ENCODE data around the gene RIPOR3. TPM values are rescaled to one million over a fixed set of nuclear protein-coding genes. Genes with fewer than 3 reads are reported as not detected.
A peak's percentile ranks its signal among the peaks of the same experiment; 100 is the strongest.
"Not testable (repeated sequence)": the region's sequence is repeated elsewhere in the genome, so short reads cannot be mapped to it uniquely, and the experiment has no call there.

The RIPOR3 gene
- polyA plus RNA-seq, 1 donor (not counting 4 experiments of a cell fraction or from before 2014, with no cell fraction given) = 0.10 TPM

DNA sequence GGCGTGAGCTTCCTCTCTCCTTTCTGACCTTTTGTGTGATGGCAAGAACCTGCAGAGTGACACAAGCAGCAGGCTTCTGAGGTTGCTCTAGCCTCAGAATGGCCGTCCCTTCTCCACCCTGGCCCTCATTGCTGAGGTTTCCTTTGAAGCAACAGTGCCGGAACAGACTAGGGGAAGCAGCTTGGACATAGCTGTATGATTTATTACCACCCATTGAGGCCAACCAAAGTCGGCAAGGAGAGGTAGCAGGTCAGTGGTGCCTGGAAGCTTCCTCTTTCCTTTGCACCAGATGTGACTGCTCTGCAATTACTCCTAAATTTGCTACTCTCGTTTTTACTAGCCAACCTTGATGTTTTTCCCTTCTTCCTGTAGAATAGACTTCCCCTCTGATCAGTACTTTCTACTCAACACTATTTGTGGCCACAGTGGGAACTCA, 149.7 kb downstream of the RIPOR3 start:
- Histone ChIP-seq H4K20me1 (ENCODE audit: control insufficient read depth, extremely low read depth, insufficient read depth, low read length) (no peaks in the 10 kb centered on the region), H3K9me1 (ENCODE audit: control insufficient read depth, extremely low read depth, insufficient read depth, low read length) (peaks cover under 1% of the 10 kb centered on the region), H2AFZ (ENCODE audit: control insufficient read depth, low read length) (no peak overlapping the region), H3K36me3 (ENCODE audit: control insufficient read depth in 2 of 2, extremely low read depth in 1 of 2, insufficient read depth in 2 of 2, low read length in 2 of 2) (peaks cover 3 to 4% of the 10 kb centered on the region in 2 experiments), H3K4me3 (ENCODE audit: control insufficient read depth in 2 of 3, extremely low read depth in 1 of 3, insufficient read depth in 2 of 3, low read depth in 1 of 3, low read length in 3 of 3) (no peak overlapping the region), H3K9ac (ENCODE audit: control insufficient read depth, extremely low read depth, insufficient read depth, low read length) (no peak overlapping the region), H3K27me3 (ENCODE audit: control insufficient read depth, extremely low read depth, insufficient read depth, low read length) (no peaks in the 10 kb centered on the region), H3K27ac (ENCODE audit: control insufficient read depth, insufficient read depth, low read length) (no peak overlapping the region), H3K79me2 (ENCODE audit: control insufficient read depth, insufficient read depth, low read length) (peaks cover 91% of the 10 kb centered on the region), H3K4me1 (ENCODE audit: control insufficient read depth, extremely low read depth, insufficient read depth, low read length) (peaks cover 15% of the 10 kb centered on the region), H3K9me3 (ENCODE audit: control insufficient read depth, low read depth, low read length) (no peaks in the 10 kb centered on the region), H3K4me2 (ENCODE audit: control insufficient read depth, extremely low read depth, insufficient read depth, low read depth, low read length) (no peak overlapping the region)
- no peak for DNase-seq (ENCODE audit: low read depth, low spot score)
- dilution Hi-C loops (cut with MboI; ENCODE audit: extremely low pct_ligation_motif_present, low sequenced_read_pairs) = no loop called here
- TF ChIP-seq EZH2 (IDR thresholded peaks at IDR 0.05; ENCODE audit: low read length) = no peak
- TF ChIP-seq CTCF (optimal IDR thresholded peaks at IDR 0.05 in 1 of 3, IDR thresholded peaks at IDR 0.05 in 1 of 3, conservative IDR thresholded peaks at IDR 0.05 in 1 of 3; ENCODE audit: extremely low read depth in 1 of 3, insufficient read depth in 2 of 3, low read length in 3 of 3) = no peak
- no peak for FAIRE-seq

DNA sequence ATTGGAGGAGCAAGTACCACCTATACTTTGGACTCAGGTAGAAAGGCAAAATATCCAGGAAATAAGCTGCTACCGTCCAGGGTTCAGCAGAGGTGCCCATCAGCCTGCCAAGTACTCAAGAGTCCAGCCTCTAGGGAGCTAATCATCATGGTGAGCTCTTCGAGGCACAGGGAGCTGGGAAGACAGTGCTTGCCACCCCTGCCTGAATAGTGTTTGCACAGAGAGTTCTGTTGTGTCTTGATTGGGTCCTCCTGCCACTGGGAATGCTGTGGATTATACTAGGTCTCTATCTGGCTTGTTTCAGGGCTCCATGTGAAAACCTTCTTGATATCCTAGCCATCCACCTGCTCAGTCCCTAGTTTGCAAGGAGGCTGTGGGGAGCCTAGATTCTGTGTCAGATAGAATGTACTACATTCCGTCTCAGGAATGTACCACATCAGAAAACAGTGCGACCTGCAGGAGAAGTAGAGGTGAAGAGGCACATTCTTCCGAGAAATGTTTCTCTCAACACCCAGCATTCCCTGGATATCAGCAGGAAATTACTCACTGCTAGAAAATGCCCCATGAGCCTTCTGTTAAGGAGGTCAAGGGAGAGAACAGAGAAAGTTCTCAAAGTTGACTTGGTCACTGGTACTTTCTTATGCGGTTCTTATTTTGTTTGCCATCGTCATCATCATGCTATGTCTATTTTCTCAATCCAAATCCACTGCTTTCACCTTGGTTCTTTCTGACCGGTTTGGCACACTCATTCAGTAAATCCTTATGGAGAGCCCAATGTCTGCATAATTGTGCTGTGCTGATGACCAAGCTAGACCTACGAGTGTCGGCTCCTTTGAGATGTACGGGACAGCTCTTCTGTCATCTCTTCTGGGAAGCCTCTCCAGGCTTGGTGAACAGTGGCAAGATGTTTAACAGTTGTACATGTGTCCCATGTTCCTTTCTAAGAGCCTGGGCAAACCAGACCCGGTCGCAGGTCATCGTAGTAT, 150.4 kb downstream of the RIPOR3 start:
- no peak overlapping the region for H3K27ac ChIP-seq (ENCODE audit: control insufficient read depth, insufficient read depth, low read length)

GRCh38 chr20:50539798-50540197, 151.5 kb downstream of the RIPOR3 start:
- dilution Hi-C loops (cut with MboI; ENCODE audit: extremely low pct_ligation_motif_present, low sequenced_read_pairs); FAIRE-seq; H4K20me1 ChIP-seq (ENCODE audit: control insufficient read depth, extremely low read depth, insufficient read depth, low read length); H3K9ac ChIP-seq (ENCODE audit: control insufficient read depth, extremely low read depth, insufficient read depth, low read length); H3K4me3 ChIP-seq (ENCODE audit: control insufficient read depth in 2 of 3, extremely low read depth in 1 of 3, insufficient read depth in 2 of 3, low read depth in 1 of 3, low read length in 3 of 3); H3K9me3 ChIP-seq (ENCODE audit: control insufficient read depth, low read depth, low read length); H3K4me2 ChIP-seq (ENCODE audit: control insufficient read depth, extremely low read depth, insufficient read depth, low read depth, low read length); DNase-seq (ENCODE audit: low read depth, low spot score); H3K27ac ChIP-seq (ENCODE audit: control insufficient read depth, insufficient read depth, low read length); H3K9me1 ChIP-seq (ENCODE audit: control insufficient read depth, extremely low read depth, insufficient read depth, low read length); H3K36me3 ChIP-seq (ENCODE audit: control insufficient read depth in 2 of 2, extremely low read depth in 1 of 2, insufficient read depth in 2 of 2, low read length in 2 of 2); H2AFZ ChIP-seq (ENCODE audit: control insufficient read depth, low read length); H3K27me3 ChIP-seq (ENCODE audit: control insufficient read depth, extremely low read depth, insufficient read depth, low read length): not testable (repeated sequence)
- H3K79me2 ChIP-seq (ENCODE audit: control insufficient read depth, insufficient read depth, low read length) = peaks cover 93% of the 10 kb centered on the region
- H3K4me1 ChIP-seq (ENCODE audit: control insufficient read depth, extremely low read depth, insufficient read depth, low read length) = peaks cover 15% of the 10 kb centered on the region

More for the DNA sequence above, 150.4 kb downstream of the RIPOR3 start:
- peak overlapping the region; percentile 2 for H3K4me2 ChIP-seq (ENCODE audit: control insufficient read depth, extremely low read depth, insufficient read depth, low read depth, low read length)
- H3K4me3 ChIP-seq (ENCODE audit: control insufficient read depth in 2 of 3, extremely low read depth in 1 of 3, insufficient read depth in 2 of 3, low read depth in 1 of 3, low read length in 3 of 3) = no peak overlapping the region
- dilution Hi-C loops (cut with MboI; ENCODE audit: extremely low pct_ligation_motif_present, low sequenced_read_pairs) = no loop called here
- peaks cover 15% of the 10 kb centered on the region for H3K4me1 ChIP-seq (ENCODE audit: control insufficient read depth, extremely low read depth, insufficient read depth, low read length)
- TF ChIP-seq CTCF (optimal IDR thresholded peaks at IDR 0.05 in 1 of 3, IDR thresholded peaks at IDR 0.05 in 1 of 3, conservative IDR thresholded peaks at IDR 0.05 in 1 of 3; ENCODE audit: extremely low read depth in 1 of 3, insufficient read depth in 2 of 3, low read length in 3 of 3) (no peak), EZH2 (IDR thresholded peaks at IDR 0.05; ENCODE audit: low read length) (no peak)
- H3K9me3 ChIP-seq (ENCODE audit: control insufficient read depth, low read depth, low read length) = no peaks in the 10 kb centered on the region
- no peaks in the 10 kb centered on the region for H3K27me3 ChIP-seq (ENCODE audit: control insufficient read depth, extremely low read depth, insufficient read depth, low read length)
- peaks cover 91% of the 10 kb centered on the region for H3K79me2 ChIP-seq (ENCODE audit: control insufficient read depth, insufficient read depth, low read length)
- H3K9me1 ChIP-seq (ENCODE audit: control insufficient read depth, extremely low read depth, insufficient read depth, low read length) = no peaks in the 10 kb centered on the region
- peak; percentile 64 for FAIRE-seq
- DNase-seq (ENCODE audit: low read depth, low spot score) = no peak
- H3K36me3 ChIP-seq (ENCODE audit: control insufficient read depth in 2 of 2, extremely low read depth in 1 of 2, insufficient read depth in 2 of 2, low read length in 2 of 2) = peaks cover 2 to 4% of the 10 kb centered on the region in 2 experiments
- H3K9ac ChIP-seq (ENCODE audit: control insufficient read depth, extremely low read depth, insufficient read depth, low read length) = no peak overlapping the region
- H2AFZ ChIP-seq (ENCODE audit: control insufficient read depth, low read length) = no peak overlapping the region
- H4K20me1 ChIP-seq (ENCODE audit: control insufficient read depth, extremely low read depth, insufficient read depth, low read length) = no peaks in the 10 kb centered on the region
